GM21526 (cell line): Measurements from ENCODE around the gene CDK14.
"Not testable (repeated sequence)": the region's sequence is repeated elsewhere in the genome, so short reads cannot be mapped to it uniquely, and the experiment has no call there.

Experiments used
- ATAC-seq: cut with Tn5 transposase; IDR thresholded peaks from one replicate; pipeline ENCODE4 v1.9.1; 2021; ENCODE audit warnings: moderate library complexity; ENCODE audit not compliant: unreplicated experiment, low FRiP score

Gene CDK14

DNA sequence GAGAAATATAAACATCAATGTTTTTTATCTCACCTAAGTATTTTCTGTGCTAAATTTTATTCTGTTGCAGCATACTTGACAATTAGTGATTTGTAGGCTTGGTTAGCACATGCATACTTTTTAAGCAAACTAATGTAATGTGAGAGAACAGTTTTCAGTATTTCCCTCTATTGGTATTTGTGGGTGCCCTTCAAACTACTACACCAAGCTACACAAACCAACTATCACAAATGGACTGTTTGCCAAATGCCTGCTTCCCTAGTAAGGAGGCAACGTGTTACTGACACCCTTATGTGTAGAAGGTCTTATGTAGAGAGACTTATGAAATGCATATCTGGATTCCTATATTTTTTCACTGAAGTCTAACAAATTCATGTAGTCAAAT is 569.7 kb downstream of the CDK14 start:
- peak; percentile 37 for ATAC-seq

DNA sequence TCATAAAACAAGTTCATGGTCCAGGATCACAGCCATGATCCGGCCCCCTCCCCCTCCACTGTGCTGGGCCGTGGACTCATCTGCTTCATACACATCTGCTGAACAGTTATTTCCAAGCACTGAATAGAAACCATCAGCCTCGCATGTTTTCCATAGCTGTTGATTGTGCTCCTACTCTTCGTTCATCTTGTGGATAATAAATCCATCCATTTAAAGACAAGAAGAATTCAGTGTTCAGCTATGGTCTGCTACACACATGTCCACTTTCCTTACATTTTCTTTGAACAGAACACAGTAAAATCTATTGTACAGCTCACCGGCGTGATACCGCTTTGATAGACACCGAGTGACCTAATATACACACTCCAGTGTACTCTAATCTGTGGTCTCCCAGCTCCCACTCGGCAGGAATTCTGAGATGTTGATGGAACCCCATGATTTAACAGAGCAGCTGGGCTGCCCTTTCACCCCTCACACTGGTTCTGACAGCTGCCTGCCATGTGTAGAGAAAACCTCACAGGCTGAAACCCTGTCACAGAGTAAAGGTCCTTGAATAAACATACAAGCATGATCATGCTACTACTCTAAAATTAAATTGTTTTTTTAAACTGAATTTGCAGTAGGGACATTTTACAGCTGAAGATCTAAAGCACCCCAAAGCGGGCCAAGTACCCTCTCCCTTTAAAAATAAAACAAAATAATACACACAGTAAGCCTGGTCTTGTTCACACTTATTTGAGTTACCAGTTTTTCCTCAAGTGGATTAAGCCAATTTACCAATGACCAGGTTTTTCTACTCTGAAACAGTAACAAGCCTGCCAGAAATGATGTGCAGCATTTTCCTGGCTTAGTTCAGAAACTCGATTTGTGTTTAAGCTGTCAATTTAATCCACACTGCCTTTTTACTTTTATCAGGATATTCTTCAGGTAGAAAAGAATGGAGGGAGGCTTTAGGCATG is 573.0 kb downstream of the CDK14 start:
- no peak for ATAC-seq

DNA sequence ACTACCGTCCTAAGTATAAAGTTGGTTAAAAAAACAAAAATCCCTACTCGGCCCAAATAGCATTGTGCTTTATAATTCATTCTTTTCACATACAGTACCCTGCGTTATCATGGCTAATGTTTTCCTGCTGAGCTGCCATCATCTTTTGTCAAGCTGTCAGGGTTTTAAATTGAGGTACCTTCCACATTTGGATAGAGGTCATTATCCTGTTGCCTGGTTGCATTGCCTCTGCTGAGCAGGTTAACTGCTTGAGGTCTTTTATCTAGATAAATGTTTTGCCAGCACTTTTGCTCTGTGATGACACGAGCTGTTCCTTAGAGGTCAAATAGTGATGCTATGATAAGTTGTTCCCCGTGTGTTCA is 573.7 kb downstream of the CDK14 start:
- no peak for ATAC-seq

DNA sequence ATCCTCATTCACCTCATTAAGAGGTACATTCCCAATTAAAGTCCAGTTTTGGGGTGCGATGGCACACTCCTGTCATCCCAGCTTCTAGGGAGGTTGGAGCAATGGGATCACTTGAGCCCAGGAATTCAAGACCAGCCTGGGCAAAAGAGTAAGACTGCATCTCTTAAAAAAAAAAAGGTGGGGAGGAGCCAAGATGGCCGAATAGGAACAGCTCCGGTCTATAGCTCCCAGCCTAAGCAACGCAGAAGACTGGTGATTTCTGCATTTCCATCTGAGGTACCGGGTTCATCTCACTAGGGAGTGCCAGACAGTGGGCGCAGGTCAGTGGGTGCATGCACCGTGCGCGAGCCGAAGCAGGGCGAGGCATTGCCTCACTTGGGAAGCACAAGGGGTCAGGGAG is 577.1 kb downstream of the CDK14 start:
- ATAC-seq = not testable (repeated sequence)

DNA sequence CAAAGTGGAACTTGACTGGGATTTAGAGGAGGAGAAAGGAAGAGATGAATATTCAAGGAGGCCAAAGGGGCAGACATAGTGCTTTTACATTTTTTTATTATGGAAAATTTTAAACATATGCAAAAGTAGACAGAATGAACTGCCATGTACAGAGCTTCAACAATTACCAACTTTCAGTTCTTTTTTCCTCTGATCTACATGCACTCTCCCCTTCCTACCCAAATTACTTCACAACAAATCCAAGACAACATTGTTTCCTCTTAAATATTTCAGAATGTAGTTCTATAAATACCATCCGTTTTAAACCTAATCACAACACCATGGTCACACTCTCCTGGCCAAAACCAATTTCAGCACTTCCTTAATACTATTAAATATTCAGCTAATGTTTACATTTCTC is 584.6 kb downstream of the CDK14 start:
- ATAC-seq = no peak

DNA sequence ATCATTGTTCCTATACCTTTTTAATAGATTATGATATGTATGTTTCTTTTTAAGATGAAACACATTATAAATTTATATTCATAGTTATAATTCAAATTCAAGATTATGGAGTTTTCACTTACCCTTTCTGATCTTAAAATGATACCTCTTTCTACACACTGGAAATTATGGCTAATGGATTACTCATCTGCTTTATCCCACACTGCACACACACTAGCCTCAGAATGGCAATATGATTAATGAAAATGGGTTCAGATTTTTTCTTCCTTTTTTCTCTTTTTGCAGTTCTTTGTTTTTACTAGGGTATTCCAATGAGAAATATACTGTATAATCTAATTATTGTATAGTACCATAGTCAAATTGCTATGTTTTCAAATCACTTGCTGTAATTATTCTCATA is 585.8 kb downstream of the CDK14 start:
- no peak for ATAC-seq

DNA sequence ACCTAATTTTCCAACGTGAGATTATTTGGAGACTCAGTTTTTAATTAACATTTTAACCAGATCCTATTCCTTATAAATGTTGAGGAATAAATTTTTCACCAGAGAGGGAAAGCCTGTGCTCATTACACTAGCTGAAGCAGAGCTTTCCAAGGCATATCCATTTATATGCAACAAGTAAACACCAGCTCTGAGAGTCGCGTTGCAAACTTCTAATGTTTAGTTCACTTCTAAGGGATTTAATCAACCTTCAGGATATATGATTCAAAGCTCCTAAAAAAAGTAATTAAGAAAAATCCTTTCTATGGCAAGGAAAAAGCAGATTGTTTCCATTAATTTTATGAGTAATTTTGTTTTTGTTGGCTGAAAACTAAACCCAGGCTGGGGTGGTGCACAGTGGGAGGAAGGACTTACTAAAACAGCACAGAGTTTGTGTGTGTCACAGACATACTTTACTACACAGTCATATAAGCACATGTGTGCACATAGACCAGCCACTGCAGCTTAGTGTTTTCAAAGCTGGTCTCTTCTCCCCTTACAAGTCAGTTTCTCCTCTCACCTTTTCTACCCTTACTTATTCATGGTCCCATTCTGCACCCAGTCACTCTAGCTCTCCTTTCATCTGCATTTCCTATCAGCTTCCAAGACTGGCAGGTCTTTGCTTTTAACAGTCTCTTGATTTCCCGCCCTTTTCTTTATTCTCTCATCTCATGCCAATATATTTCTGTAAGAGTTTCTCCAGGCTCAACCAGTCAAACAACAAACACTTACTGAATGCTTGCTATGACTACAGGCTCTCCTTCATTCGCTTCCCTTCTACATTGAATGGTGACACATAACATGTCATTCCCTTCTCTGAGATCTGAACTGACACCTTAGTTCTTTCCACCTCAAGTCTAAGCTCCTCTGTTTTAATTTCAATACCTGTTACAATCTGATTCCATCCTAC is 587.0 kb downstream of the CDK14 start:
- ATAC-seq = no peak

DNA sequence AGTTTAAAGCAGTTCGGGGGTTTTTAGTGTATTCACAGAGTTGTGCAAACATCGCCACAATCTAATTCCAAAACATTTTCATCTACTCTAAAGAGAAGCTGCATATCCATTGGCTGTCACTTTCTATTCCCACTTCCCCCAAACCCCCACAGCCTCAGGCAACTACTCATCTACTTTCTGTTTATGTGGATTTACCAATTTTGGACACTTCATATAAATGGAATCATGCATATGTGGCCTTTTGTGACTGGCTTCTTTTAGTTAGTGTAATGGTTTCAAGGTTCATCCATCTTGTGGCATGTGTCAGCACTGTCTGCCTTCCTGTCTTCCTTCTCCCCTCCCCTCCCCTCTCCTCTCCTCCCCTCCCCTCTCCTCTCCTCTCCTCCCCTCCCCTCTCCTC is 589.6 kb downstream of the CDK14 start:
- ATAC-seq = no peak

DNA sequence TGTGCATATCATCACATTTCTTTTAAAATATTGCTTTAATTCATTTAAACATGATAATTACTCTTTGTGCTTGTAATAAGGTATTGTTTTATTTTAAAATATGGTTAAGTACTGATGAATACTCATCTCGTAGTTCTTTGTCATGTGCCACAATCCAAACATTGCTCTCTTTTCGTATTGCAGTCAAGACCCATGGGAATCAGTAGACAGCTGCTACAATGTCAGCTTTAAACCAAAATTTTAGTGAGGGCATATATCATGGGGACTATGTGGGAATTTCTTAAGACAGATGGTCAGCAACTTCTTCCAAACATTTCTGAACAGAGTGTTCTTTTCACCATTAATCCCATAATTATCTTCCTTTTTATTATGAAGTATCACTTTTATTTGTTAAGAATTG is 590.9 kb downstream of the CDK14 start:
- ATAC-seq = no peak

DNA sequence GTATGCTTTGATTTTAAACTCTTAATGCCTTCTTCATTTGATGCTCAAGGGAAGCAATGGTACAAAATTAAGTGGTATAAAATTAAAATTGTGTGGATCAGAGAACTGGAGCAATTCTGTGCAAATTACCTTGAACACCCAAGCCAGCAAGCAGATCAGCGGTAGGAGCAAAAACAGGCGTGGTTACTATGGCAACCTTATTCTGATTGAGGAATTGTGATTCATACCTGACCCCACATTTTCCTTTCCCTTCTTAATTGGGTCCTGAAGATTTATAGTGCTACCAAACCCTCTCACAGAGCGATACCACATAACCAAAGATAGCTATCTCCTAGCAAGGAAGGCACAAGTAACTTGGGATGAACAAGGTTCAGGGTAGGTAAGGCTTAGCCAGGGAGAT is 595.6 kb downstream of the CDK14 start:
- no peak for ATAC-seq

DNA sequence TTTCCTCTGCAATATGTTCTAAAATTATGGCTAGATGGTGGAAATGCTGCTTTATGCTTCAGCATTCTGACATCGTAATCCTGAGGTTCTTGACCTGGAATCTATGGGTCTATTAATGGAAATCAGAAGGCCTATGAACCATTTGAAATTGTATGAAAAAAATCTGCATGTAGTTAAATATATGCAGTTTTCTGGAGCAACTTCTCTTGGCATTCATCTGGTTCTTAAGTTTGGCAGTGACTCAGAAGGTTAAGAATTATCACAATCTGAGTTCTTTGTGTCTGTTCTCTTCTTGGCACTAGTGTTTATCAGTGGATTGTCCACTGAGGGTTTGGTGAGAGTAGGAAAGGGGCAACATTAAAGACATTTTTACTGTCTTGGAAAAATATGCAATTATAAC is 597.0 kb downstream of the CDK14 start:
- ATAC-seq = no peak

DNA sequence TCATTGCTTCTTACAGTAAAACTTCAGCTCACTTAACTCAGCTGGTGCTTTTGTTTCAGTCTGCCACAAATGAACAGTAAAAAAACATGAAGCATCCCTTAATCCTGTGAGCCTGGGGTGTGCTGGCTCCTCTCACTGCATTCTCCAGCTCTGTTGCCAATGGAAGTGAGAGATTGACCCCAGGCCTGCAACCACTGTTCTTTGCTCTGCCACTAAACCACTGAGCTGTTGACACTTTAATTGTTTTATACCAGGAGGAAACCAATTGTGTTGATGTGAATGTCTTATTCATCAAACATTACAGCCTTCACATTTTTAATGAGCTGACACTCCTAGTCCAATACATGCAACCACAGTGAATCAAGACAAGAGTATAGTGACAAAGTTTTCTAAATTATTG is 598.7 kb downstream of the CDK14 start:
- no peak for ATAC-seq

DNA sequence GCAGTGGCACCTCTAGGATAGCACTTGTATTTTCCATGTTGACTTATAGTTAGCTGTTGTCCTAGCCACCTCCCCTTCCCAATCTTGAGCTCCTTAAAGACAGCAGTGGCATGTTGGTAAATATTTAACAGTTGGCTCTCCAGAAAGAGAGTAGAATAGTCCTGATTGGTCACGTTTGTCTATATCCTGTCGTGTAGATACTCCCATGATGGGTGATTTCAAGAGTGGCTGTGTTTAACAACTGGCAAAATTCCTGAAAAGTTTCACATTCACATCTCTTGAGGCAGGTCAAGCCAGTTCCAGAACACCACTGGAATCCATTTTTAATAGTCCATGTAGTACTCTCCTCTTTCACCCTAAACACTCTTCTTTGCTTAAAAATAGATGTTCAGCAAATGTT is 599.9 kb downstream of the CDK14 start:
- ATAC-seq = no peak

DNA sequence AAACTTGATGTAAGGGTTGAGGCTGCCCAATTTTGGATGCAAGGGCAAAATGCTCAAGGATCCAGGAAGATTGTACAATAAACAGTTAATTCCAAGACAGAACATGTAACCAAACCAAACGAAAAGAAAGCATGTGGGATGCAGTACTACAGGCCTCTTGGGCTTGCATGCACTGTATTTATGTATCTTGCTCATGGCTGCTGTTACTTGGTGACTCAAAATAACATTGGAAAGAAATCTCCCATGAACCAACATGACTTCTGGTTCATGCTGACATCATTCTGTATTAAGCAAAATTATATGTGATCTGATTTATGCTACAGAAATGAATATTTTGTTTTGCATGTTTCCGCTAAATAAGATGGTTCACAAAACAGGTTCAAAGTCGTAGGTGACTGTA is 602.2 kb downstream of the CDK14 start:
- ATAC-seq = no peak

DNA sequence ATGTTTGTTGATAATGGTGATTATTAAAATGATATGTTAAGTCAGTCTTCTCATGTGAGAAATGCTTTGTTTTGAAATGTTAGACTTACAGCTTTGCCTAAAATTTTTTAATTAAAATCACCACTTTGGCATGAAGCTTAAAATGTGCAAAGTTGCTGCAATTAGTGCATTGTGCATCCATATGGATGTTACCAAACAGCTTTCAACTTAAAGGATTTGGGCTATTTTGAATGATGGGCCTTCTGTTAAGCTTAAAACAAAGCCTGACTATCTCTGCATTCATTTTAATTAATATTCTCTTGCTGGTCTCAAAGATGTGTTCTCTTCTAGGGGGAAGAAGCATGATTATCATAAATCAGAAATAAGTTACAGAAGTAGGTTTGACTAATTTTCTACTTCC is 603.5 kb downstream of the CDK14 start:
- ATAC-seq = no peak

DNA sequence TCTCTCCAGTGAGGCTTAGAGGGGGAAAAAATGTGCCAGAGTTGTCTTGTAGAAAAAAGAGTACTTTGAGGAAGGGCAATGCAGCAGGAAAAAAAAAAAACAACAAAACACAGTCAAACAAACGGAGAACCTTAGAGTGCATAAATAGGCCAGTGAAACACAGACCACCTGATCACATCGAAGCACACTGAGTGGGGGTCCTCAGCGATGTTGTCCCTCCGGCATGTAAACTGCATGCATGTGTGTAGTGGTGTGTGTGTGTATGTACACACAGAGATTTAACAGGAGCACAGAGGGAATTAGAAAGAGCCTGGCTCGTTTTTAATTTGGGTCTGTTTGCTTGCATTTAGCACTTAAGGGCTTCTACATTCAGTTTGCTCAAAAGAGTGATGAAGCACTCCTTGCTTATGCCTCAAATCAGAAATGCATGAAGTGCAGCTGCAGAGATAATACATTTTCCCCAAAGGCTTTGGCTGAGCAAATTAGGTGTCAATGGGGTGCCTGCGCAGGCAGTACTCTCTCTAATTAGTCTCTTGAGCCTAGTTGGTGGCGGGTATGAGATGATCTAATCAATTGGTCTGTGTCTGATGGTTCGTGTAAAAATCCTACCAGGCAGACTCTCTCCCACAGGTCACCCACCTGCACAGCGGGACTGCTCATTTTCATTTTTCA is 605.5 kb downstream of the CDK14 start:
- ATAC-seq = no peak

DNA sequence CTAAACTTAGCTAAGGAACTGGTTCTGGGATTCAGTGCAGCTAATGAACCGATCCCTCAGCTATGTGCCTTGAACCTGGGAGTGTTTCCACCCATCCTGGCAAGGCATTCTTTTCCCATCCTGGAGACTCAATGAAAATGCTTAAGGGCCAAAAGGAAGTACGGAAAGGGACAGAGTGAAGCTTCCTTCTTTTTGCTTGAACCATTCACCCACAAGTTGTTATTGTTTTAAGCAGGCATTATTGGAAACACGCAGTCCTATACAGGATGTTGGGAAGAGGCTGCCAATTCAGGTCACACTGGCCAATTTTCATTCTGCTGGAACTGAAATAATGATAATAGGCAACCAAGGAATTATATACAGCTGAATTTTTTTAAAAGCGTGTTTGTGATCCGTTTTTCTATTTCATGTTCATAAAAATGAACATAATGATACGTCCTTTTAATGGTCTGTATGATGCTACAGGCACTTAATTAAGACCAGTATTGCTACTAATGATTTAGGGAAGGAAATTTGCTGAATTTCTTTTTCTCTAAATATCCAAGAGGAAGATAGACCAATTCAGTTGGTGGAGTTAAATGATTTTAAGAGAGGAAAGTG is 610.3 kb downstream of the CDK14 start:
- no peak for ATAC-seq

DNA sequence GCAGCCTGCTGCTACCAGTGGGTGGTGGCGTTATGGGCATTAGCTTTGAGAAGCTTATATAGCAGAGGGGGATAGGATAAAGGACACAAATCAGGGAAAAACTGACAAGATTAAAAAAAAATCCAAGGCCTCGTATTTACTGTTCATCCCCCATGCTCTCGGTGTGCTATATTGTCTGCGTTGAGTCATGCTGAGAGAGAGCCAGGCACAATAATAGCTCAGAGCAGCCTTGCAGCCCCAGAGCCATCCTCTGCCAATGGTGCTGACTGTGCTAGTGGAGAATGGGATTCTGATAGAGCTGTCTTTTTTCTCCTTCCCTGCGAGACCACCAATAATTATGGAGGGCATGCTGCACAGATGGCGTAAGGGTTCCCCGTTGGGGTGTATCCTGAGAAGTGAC is 616.5 kb downstream of the CDK14 start:
- ATAC-seq = no peak

DNA sequence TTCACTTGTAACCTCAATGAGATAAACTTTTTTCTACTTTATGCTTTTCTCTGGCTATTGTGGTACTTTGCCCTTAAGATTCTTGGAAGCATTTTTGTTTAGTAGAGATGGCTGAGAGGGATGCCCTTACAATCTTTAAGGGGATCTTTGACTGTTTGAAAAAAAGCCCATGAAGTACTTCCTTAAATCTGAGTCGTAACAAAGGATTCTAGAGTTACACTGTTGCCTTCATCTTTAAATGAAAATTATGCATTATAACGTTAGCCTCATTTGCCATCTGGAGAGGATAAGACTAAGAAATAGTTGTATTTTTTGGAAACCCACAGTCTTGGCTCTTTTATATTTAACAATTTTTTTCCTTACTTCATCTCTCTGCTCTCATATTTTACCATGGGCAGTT is 630.3 kb downstream of the CDK14 start:
- no peak for ATAC-seq

DNA sequence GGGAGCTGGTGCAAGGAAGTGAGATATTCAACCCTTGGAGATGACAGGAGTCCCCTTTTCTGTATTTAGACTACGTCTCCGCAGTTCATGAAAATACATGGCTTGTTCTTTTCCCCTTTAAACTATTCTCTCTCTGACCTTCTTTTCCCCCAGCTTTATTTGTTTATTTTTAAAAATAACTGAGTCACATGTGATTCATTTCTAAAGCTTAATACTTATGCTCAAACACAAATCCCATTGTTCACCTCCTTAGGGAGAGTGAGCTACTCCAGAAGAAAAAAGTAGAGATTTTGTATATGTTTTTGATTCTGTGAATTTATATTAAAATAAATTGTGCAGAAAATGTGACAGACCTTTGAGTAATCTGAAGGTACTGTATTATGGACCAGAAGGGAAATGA is 632.2 kb downstream of the CDK14 start:
- ATAC-seq = no peak
